ENCODE data around the gene VPS9D1. TPM values are rescaled to one million over a fixed set of nuclear protein-coding genes. Genes with fewer than 3 reads are reported as not detected.

VPS9D1 gene
- total RNA-seq, 1 donor from 2014 or later: 12.2 TPM

DNA sequence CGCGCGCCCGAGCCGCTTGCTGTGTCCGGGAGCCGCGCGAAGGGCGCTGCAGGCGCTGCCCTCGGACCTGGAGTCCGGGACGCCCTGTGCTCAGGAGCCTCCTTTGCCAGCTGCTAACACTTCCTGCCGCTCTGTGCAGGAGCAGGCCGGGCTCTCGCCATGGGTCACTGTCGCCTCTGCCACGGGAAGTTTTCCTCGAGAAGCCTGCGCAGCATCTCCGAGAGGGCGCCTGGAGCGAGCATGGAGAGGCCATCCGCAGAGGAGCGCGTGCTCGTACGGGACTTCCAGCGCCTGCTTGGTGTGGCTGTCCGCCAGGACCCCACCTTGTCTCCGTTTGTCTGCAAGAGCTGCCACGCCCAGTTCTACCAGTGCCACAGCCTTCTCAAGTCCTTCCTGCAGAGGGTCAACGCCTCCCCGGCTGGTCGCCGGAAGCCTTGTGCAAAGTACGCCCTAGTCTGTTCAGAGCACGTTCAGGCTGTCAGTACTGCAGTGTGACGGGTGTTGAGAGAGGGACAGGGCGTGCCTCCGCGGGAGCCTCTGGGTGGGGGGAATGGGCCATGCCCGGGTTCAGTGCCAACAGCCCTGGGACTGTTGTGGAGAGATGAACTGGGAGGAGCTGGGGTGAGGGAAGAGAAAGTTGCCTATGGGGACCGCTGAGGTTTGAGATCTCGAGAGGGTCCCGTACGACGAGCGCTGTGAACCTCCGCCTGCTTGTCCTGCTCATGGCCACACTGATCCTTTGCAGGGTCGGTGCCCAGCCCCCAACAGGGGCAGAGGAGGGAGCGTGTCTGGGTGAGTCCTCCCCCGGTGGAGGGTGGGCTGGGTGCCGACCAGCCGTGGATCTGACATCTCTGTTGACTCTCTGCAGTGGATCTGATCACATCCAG is 1.9 kb upstream of the VPS9D1 start:
- Mint-ChIP-seq H3K27ac (ENCODE audit: unreplicated experiment) (no peak overlapping the region), H3K4me1 (ENCODE audit: unreplicated experiment) (peaks cover 13% of the 10 kb centered on the region), H3K9me3 (ENCODE audit: unreplicated experiment) (no peaks in the 10 kb centered on the region), H3K27me3 (ENCODE audit: unreplicated experiment) (peaks cover 21% of the 10 kb centered on the region), H3K4me3 (ENCODE audit: unreplicated experiment) (peak overlapping the region; percentile 86), H3K36me3 (ENCODE audit: low read depth, unreplicated experiment) (peaks cover 16% of the 10 kb centered on the region)
- no peak for TF ChIP-seq CTCF (IDR thresholded peaks at IDR 0.05; ENCODE audit: unreplicated experiment)
- no peak for DNase-seq (ENCODE audit: low spot score)

- peaks cover 13% of the 10 kb centered on the region for H3K4me1 Mint-ChIP-seq (ENCODE audit: unreplicated experiment)
- H3K36me3 Mint-ChIP-seq (ENCODE audit: low read depth, unreplicated experiment): peaks cover 11% of the 10 kb centered on the region
- H3K27me3 Mint-ChIP-seq (ENCODE audit: unreplicated experiment): peaks cover 23% of the 10 kb centered on the region
- peak; percentile 61 for DNase-seq (ENCODE audit: low spot score)
- H3K4me3 Mint-ChIP-seq (ENCODE audit: unreplicated experiment): peak overlapping the region; percentile 86
- H3K27ac Mint-ChIP-seq (ENCODE audit: unreplicated experiment): no peak overlapping the region
- no peaks in the 10 kb centered on the region for H3K9me3 Mint-ChIP-seq (ENCODE audit: unreplicated experiment)
- TF ChIP-seq CTCF (IDR thresholded peaks at IDR 0.05; ENCODE audit: unreplicated experiment): no peak
Measured at GRCh38 chr16:89721546-89722391, 1.1 kb upstream of the VPS9D1 start.

GRCh38 chr16:89720551-89720812 is 216 bp downstream of the VPS9D1 start:
- H3K9me3 Mint-ChIP-seq (ENCODE audit: unreplicated experiment): no peaks in the 10 kb centered on the region
- H3K4me3 Mint-ChIP-seq (ENCODE audit: unreplicated experiment): peak overlapping the region; percentile 88
- H3K4me1 Mint-ChIP-seq (ENCODE audit: unreplicated experiment): peaks cover 13% of the 10 kb centered on the region
- H3K36me3 Mint-ChIP-seq (ENCODE audit: low read depth, unreplicated experiment): peaks cover 11% of the 10 kb centered on the region
- peaks cover 23% of the 10 kb centered on the region for H3K27me3 Mint-ChIP-seq (ENCODE audit: unreplicated experiment)
- no peak for TF ChIP-seq CTCF (IDR thresholded peaks at IDR 0.05; ENCODE audit: unreplicated experiment)
- no peak overlapping the region for H3K27ac Mint-ChIP-seq (ENCODE audit: unreplicated experiment)
- DNase-seq (ENCODE audit: low spot score): peak; percentile 55

DNA sequence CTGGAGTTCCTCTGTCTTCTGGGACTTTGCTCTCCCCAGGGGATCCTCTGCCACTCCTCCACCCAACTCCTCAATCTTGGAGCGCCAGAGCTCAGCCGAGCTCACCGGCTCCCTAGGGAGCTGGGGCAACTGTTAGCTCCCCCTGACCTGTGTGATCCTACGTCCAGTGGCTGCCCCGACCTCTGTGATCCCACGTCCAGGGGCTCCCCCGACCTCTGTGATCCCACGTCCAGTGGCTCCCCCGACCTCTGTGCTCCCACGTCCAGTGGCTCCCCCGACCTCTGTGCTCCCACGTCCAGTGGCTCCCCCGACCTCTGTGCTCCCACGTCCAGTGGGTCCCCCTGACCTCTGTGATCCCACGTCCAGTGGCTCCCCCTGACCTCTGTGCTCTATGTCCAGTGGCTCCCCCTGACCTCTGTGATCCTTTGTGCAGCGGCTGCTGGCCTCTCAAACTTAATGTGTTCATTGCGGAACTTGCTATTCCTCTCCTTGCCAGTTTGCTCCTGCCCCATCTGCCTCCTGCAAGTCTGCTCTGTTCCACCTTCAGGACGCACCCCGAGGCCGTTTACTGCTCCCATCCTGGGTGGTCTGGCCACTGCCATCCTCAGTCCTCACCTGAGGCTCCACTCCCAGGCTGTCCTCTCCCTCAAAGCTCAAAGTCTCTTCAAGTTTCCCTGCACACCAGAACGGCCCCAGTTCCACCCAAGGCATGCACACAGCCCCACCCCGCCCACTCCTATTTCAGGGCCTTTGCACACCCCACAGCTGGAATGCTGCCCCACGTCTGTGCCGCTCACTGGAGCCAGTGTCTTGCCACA is 2.8 kb downstream of the VPS9D1 start:
- no peak overlapping the region for H3K27ac Mint-ChIP-seq (ENCODE audit: unreplicated experiment)
- H3K4me3 Mint-ChIP-seq (ENCODE audit: unreplicated experiment): peak overlapping the region; percentile 56
- H3K36me3 Mint-ChIP-seq (ENCODE audit: low read depth, unreplicated experiment): peaks cover 6% of the 10 kb centered on the region
- peaks cover 23% of the 10 kb centered on the region for H3K27me3 Mint-ChIP-seq (ENCODE audit: unreplicated experiment)
- peaks cover 7% of the 10 kb centered on the region for H3K4me1 Mint-ChIP-seq (ENCODE audit: unreplicated experiment)
- no peak for TF ChIP-seq CTCF (IDR thresholded peaks at IDR 0.05; ENCODE audit: unreplicated experiment)
- H3K9me3 Mint-ChIP-seq (ENCODE audit: unreplicated experiment): no peaks in the 10 kb centered on the region
- DNase-seq (ENCODE audit: low spot score): no peak

All from endothelial cell (in vitro differentiated cells).